ENCODE measurements around the gene ZFAND3.
"Not testable (repeated sequence)": the region's sequence is repeated elsewhere in the genome, so short reads cannot be mapped to it uniquely, and the experiment has no call there.

The ZFAND3 gene

GRCh38 chr6:37877373-37878149 lies 58.0 kb downstream of the ZFAND3 start:
- Histone ChIP-seq H3K4me1 (ENCODE audit: control insufficient read depth, insufficient read depth, low read length) (no peaks in the 10 kb centered on the region), H3K36me3 (ENCODE audit: control insufficient read depth, insufficient read depth, low read length) (no peaks in the 10 kb centered on the region), H3K27ac (ENCODE audit: low read depth, low read length) (no peak overlapping the region), H3K4me3 (ENCODE audit: low read length) (no peak overlapping the region), H3K27me3 (ENCODE audit: control insufficient read depth, insufficient read depth, low read length) (no peaks in the 10 kb centered on the region), H3K9ac (ENCODE audit: low read length) (no peak overlapping the region)

- H3K4me1 ChIP-seq (ENCODE audit: control insufficient read depth, insufficient read depth, low read length) = no peaks in the 10 kb centered on the region
- H3K36me3 ChIP-seq (ENCODE audit: control insufficient read depth, insufficient read depth, low read length) = no peaks in the 10 kb centered on the region
- no peak overlapping the region for H3K4me3 ChIP-seq (ENCODE audit: low read length)
- no peak overlapping the region for H3K27ac ChIP-seq (ENCODE audit: low read depth, low read length)
- H3K9ac ChIP-seq (ENCODE audit: low read length) = no peak overlapping the region
- H3K27me3 ChIP-seq (ENCODE audit: control insufficient read depth, insufficient read depth, low read length) = no peaks in the 10 kb centered on the region
Observed at GRCh38 chr6:37878150-37878710, 58.7 kb downstream of the ZFAND3 start.

GRCh38 chr6:37880602-37881001 lies 61.1 kb downstream of the ZFAND3 start:
- not testable (repeated sequence) for H3K27ac ChIP-seq (ENCODE audit: low read depth, low read length); H3K27me3 ChIP-seq (ENCODE audit: control insufficient read depth, insufficient read depth, low read length); H3K4me1 ChIP-seq (ENCODE audit: control insufficient read depth, insufficient read depth, low read length); H3K36me3 ChIP-seq (ENCODE audit: control insufficient read depth, insufficient read depth, low read length); H3K9ac ChIP-seq (ENCODE audit: low read length); H3K4me3 ChIP-seq (ENCODE audit: low read length)

- no peaks in the 10 kb centered on the region for H3K4me1 ChIP-seq (ENCODE audit: control insufficient read depth, insufficient read depth, low read length)
- H3K4me3 ChIP-seq (ENCODE audit: low read length) = no peak overlapping the region
- no peak overlapping the region for H3K9ac ChIP-seq (ENCODE audit: low read length)
- no peaks in the 10 kb centered on the region for H3K27me3 ChIP-seq (ENCODE audit: control insufficient read depth, insufficient read depth, low read length)
- no peaks in the 10 kb centered on the region for H3K36me3 ChIP-seq (ENCODE audit: control insufficient read depth, insufficient read depth, low read length)
- H3K27ac ChIP-seq (ENCODE audit: low read depth, low read length) = no peak overlapping the region
Observed at GRCh38 chr6:37882292-37882691, 62.8 kb downstream of the ZFAND3 start.

GRCh38 chr6:37882724-37883413 lies 63.3 kb downstream of the ZFAND3 start:
- Histone ChIP-seq H3K27ac (ENCODE audit: low read depth, low read length) (no peak overlapping the region), H3K4me3 (ENCODE audit: low read length) (no peak overlapping the region), H3K9ac (ENCODE audit: low read length) (no peak overlapping the region), H3K27me3 (ENCODE audit: control insufficient read depth, insufficient read depth, low read length) (no peaks in the 10 kb centered on the region), H3K4me1 (ENCODE audit: control insufficient read depth, insufficient read depth, low read length) (no peaks in the 10 kb centered on the region), H3K36me3 (ENCODE audit: control insufficient read depth, insufficient read depth, low read length) (no peaks in the 10 kb centered on the region)

GRCh38 chr6:37884548-37884947 lies 65.0 kb downstream of the ZFAND3 start:
- H3K27me3 ChIP-seq (ENCODE audit: control insufficient read depth, insufficient read depth, low read length) = no peaks in the 10 kb centered on the region
- no peaks in the 10 kb centered on the region for H3K4me1 ChIP-seq (ENCODE audit: control insufficient read depth, insufficient read depth, low read length)
- no peak overlapping the region for H3K9ac ChIP-seq (ENCODE audit: low read length)
- H3K36me3 ChIP-seq (ENCODE audit: control insufficient read depth, insufficient read depth, low read length) = no peaks in the 10 kb centered on the region
- no peak overlapping the region for H3K27ac ChIP-seq (ENCODE audit: low read depth, low read length)
- H3K4me3 ChIP-seq (ENCODE audit: low read length) = no peak overlapping the region

GRCh38 chr6:37889051-37889450 lies 69.5 kb downstream of the ZFAND3 start:
- Histone ChIP-seq H3K36me3 (ENCODE audit: control insufficient read depth, insufficient read depth, low read length) (no peaks in the 10 kb centered on the region), H3K9ac (ENCODE audit: low read length) (no peak overlapping the region), H3K4me3 (ENCODE audit: low read length) (no peak overlapping the region), H3K27me3 (ENCODE audit: control insufficient read depth, insufficient read depth, low read length) (no peaks in the 10 kb centered on the region), H3K27ac (ENCODE audit: low read depth, low read length) (no peak overlapping the region), H3K4me1 (ENCODE audit: control insufficient read depth, insufficient read depth, low read length) (no peaks in the 10 kb centered on the region)

- Histone ChIP-seq H3K4me3 (ENCODE audit: low read length) (no peak overlapping the region), H3K4me1 (ENCODE audit: control insufficient read depth, insufficient read depth, low read length) (no peaks in the 10 kb centered on the region), H3K9ac (ENCODE audit: low read length) (no peak overlapping the region), H3K27ac (ENCODE audit: low read depth, low read length) (no peak overlapping the region), H3K36me3 (ENCODE audit: control insufficient read depth, insufficient read depth, low read length) (no peaks in the 10 kb centered on the region), H3K27me3 (ENCODE audit: control insufficient read depth, insufficient read depth, low read length) (no peaks in the 10 kb centered on the region)
Observed at GRCh38 chr6:37889486-37889885, 70.0 kb downstream of the ZFAND3 start.

- Histone ChIP-seq H3K36me3 (ENCODE audit: control insufficient read depth, insufficient read depth, low read length) (no peaks in the 10 kb centered on the region), H3K4me1 (ENCODE audit: control insufficient read depth, insufficient read depth, low read length) (no peaks in the 10 kb centered on the region), H3K9ac (ENCODE audit: low read length) (no peak overlapping the region), H3K27me3 (ENCODE audit: control insufficient read depth, insufficient read depth, low read length) (no peaks in the 10 kb centered on the region), H3K27ac (ENCODE audit: low read depth, low read length) (no peak overlapping the region), H3K4me3 (ENCODE audit: low read length) (no peak overlapping the region)
Observed at GRCh38 chr6:37891072-37891471, 71.5 kb downstream of the ZFAND3 start.

GRCh38 chr6:37893257-37893656 lies 73.7 kb downstream of the ZFAND3 start:
- no peaks in the 10 kb centered on the region for H3K27me3 ChIP-seq (ENCODE audit: control insufficient read depth, insufficient read depth, low read length)
- H3K36me3 ChIP-seq (ENCODE audit: control insufficient read depth, insufficient read depth, low read length) = no peaks in the 10 kb centered on the region
- H3K9ac ChIP-seq (ENCODE audit: low read length) = no peak overlapping the region
- no peak overlapping the region for H3K27ac ChIP-seq (ENCODE audit: low read depth, low read length)
- H3K4me3 ChIP-seq (ENCODE audit: low read length) = no peak overlapping the region
- H3K4me1 ChIP-seq (ENCODE audit: control insufficient read depth, insufficient read depth, low read length) = no peaks in the 10 kb centered on the region

GRCh38 chr6:37893734-37894133 lies 74.2 kb downstream of the ZFAND3 start:
- H3K27me3 ChIP-seq (ENCODE audit: control insufficient read depth, insufficient read depth, low read length); H3K4me1 ChIP-seq (ENCODE audit: control insufficient read depth, insufficient read depth, low read length); H3K36me3 ChIP-seq (ENCODE audit: control insufficient read depth, insufficient read depth, low read length); H3K9ac ChIP-seq (ENCODE audit: low read length); H3K27ac ChIP-seq (ENCODE audit: low read depth, low read length); H3K4me3 ChIP-seq (ENCODE audit: low read length): not testable (repeated sequence)

- Histone ChIP-seq H3K27me3 (ENCODE audit: control insufficient read depth, insufficient read depth, low read length) (no peaks in the 10 kb centered on the region), H3K9ac (ENCODE audit: low read length) (no peak overlapping the region), H3K4me1 (ENCODE audit: control insufficient read depth, insufficient read depth, low read length) (no peaks in the 10 kb centered on the region), H3K4me3 (ENCODE audit: low read length) (no peak overlapping the region), H3K27ac (ENCODE audit: low read depth, low read length) (no peak overlapping the region), H3K36me3 (ENCODE audit: control insufficient read depth, insufficient read depth, low read length) (no peaks in the 10 kb centered on the region)
Observed at GRCh38 chr6:37894585-37894984, 75.1 kb downstream of the ZFAND3 start.

GRCh38 chr6:37897321-37897720 lies 77.8 kb downstream of the ZFAND3 start:
- H3K27ac ChIP-seq (ENCODE audit: low read depth, low read length) = no peak overlapping the region
- no peak overlapping the region for H3K9ac ChIP-seq (ENCODE audit: low read length)
- H3K27me3 ChIP-seq (ENCODE audit: control insufficient read depth, insufficient read depth, low read length) = no peaks in the 10 kb centered on the region
- H3K4me1 ChIP-seq (ENCODE audit: control insufficient read depth, insufficient read depth, low read length) = no peaks in the 10 kb centered on the region
- no peaks in the 10 kb centered on the region for H3K36me3 ChIP-seq (ENCODE audit: control insufficient read depth, insufficient read depth, low read length)
- H3K4me3 ChIP-seq (ENCODE audit: low read length) = no peak overlapping the region
